ENCODE measurements around the gene BMERB1. TPM values are rescaled to one million over a fixed set of nuclear protein-coding genes. Genes with fewer than 3 reads are reported as not detected.

BMERB1 gene
- total RNA-seq, 1 donor from 2014 or later: 20.1 TPM

- no peak overlapping the region for H3K27ac Mint-ChIP-seq (ENCODE audit: unreplicated experiment)
- no peak for FAIRE-seq
These were observed 84.3 kb downstream of the BMERB1 start for GRCh38 chr16:15518381-15519351.

GRCh38 chr16:15519790-15520189, 85.4 kb downstream of the BMERB1 start:
- H3K9me3 ChIP-seq (ENCODE audit: insufficient read depth, low read depth, low read length): no peaks in the 10 kb centered on the region
- Mint-ChIP-seq H3K27me3 (ENCODE audit: low read depth, unreplicated experiment) (peaks cover 2% of the 10 kb centered on the region), H3K9me3 (ENCODE audit: unreplicated experiment) (no peaks in the 10 kb centered on the region), H3K27ac (ENCODE audit: unreplicated experiment) (no peak overlapping the region), H3K36me3 (ENCODE audit: low read depth, unreplicated experiment) (peaks cover 12% of the 10 kb centered on the region), H3K4me3 (ENCODE audit: unreplicated experiment) (no peak overlapping the region), H3K4me1 (ENCODE audit: low read depth, unreplicated experiment) (peaks cover 4% of the 10 kb centered on the region)
- no peak for FAIRE-seq
- no peaks in the 10 kb centered on the region for H3K27me3 ChIP-seq (ENCODE audit: insufficient read depth, low read length)
- H2AFZ ChIP-seq (ENCODE audit: low read depth, low read length): no peak overlapping the region
- H3K36me3 ChIP-seq (ENCODE audit: insufficient read depth, low read length): no peaks in the 10 kb centered on the region
- no peak overlapping the region for H3K4me3 ChIP-seq (ENCODE audit: insufficient read depth, low read depth, low read length)
- no peaks in the 10 kb centered on the region for H3K79me2 ChIP-seq (ENCODE audit: insufficient read depth, low read length)
- no peak overlapping the region for H3K27ac ChIP-seq (ENCODE audit: low read depth, low read length)
- H3K9ac ChIP-seq (ENCODE audit: low read length): no peak overlapping the region
- no peak overlapping the region for H3K4me2 ChIP-seq (ENCODE audit: low read length)
- no peak for DNase-seq (ENCODE audit: low read depth)
- peaks cover 13% of the 10 kb centered on the region for H4K20me1 ChIP-seq (ENCODE audit: insufficient read depth, low read length)
- H3K4me1 ChIP-seq (ENCODE audit: insufficient read depth, low read length): peaks cover 16% of the 10 kb centered on the region
- TF ChIP-seq, protein P1, sequence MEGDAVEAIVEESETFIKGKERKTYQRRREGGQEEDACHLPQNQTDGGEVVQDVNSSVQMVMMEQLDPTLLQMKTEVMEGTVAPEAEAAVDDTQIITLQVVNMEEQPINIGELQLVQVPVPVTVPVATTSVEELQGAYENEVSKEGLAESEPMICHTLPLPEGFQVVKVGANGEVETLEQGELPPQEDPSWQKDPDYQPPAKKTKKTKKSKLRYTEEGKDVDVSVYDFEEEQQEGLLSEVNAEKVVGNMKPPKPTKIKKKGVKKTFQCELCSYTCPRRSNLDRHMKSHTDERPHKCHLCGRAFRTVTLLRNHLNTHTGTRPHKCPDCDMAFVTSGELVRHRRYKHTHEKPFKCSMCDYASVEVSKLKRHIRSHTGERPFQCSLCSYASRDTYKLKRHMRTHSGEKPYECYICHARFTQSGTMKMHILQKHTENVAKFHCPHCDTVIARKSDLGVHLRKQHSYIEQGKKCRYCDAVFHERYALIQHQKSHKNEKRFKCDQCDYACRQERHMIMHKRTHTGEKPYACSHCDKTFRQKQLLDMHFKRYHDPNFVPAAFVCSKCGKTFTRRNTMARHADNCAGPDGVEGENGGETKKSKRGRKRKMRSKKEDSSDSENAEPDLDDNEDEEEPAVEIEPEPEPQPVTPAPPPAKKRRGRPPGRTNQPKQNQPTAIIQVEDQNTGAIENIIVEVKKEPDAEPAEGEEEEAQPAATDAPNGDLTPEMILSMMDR (IDR thresholded peaks at IDR 0.05; ENCODE audit: insufficient read depth, low read depth, low read length): no peak
- no peak for TF ChIP-seq EZH2 (IDR thresholded peaks at IDR 0.05; ENCODE audit: insufficient read depth, low read length)

More at GRCh38 chr16:15518381-15519351, 84.3 kb downstream of the BMERB1 start:
- peak; percentile 90 for DNase-seq (ENCODE audit: low read depth)
- Histone ChIP-seq H3K4me3 (ENCODE audit: insufficient read depth, low read depth, low read length) (no peak overlapping the region), H3K36me3 (ENCODE audit: insufficient read depth, low read length) (no peaks in the 10 kb centered on the region), H2AFZ (ENCODE audit: low read depth, low read length) (no peak overlapping the region), H3K4me1 (ENCODE audit: insufficient read depth, low read length) (peaks cover 16% of the 10 kb centered on the region), H3K9ac (ENCODE audit: low read length) (no peak overlapping the region), H3K4me2 (ENCODE audit: low read length) (peak overlapping the region; percentile 20), H3K27ac (ENCODE audit: low read depth, low read length) (no peak overlapping the region), H3K79me2 (ENCODE audit: insufficient read depth, low read length) (no peaks in the 10 kb centered on the region), H3K9me3 (ENCODE audit: insufficient read depth, low read depth, low read length) (no peaks in the 10 kb centered on the region), H4K20me1 (ENCODE audit: insufficient read depth, low read length) (peaks cover 13% of the 10 kb centered on the region), H3K27me3 (ENCODE audit: insufficient read depth, low read length) (no peaks in the 10 kb centered on the region)
- Mint-ChIP-seq H3K4me1 (ENCODE audit: low read depth, unreplicated experiment) (peaks cover 4% of the 10 kb centered on the region), H3K4me3 (ENCODE audit: unreplicated experiment) (no peak overlapping the region), H3K27me3 (ENCODE audit: low read depth, unreplicated experiment) (peaks cover 2% of the 10 kb centered on the region), H3K9me3 (ENCODE audit: unreplicated experiment) (no peaks in the 10 kb centered on the region), H3K36me3 (ENCODE audit: low read depth, unreplicated experiment) (peaks cover 9% of the 10 kb centered on the region)
- TF ChIP-seq, protein P1 (IDR thresholded peaks at IDR 0.05; ENCODE audit: insufficient read depth, low read depth, low read length): no peak
- no peak for TF ChIP-seq EZH2 (IDR thresholded peaks at IDR 0.05; ENCODE audit: insufficient read depth, low read length)

- H3K36me3 ChIP-seq (ENCODE audit: insufficient read depth, low read length): no peaks in the 10 kb centered on the region
- H3K27ac ChIP-seq (ENCODE audit: low read depth, low read length): no peak overlapping the region
- H3K4me3 ChIP-seq (ENCODE audit: insufficient read depth, low read depth, low read length): no peak overlapping the region
- H3K9me3 ChIP-seq (ENCODE audit: insufficient read depth, low read depth, low read length): no peaks in the 10 kb centered on the region
- no peak overlapping the region for H3K9ac ChIP-seq (ENCODE audit: low read length)
- FAIRE-seq (no peak), DNase-seq (ENCODE audit: low read depth) (no peak)
- Mint-ChIP-seq H3K27ac (ENCODE audit: unreplicated experiment) (no peak overlapping the region), H3K9me3 (ENCODE audit: unreplicated experiment) (no peaks in the 10 kb centered on the region), H3K4me3 (ENCODE audit: unreplicated experiment) (no peak overlapping the region), H3K36me3 (ENCODE audit: low read depth, unreplicated experiment) (peaks cover 9% of the 10 kb centered on the region), H3K4me1 (ENCODE audit: low read depth, unreplicated experiment) (peaks cover 4% of the 10 kb centered on the region), H3K27me3 (ENCODE audit: low read depth, unreplicated experiment) (peaks cover 2% of the 10 kb centered on the region)
- H3K27me3 ChIP-seq (ENCODE audit: insufficient read depth, low read length): no peaks in the 10 kb centered on the region
- no peak overlapping the region for H3K4me2 ChIP-seq (ENCODE audit: low read length)
- H2AFZ ChIP-seq (ENCODE audit: low read depth, low read length): no peak overlapping the region
- peaks cover 13% of the 10 kb centered on the region for H4K20me1 ChIP-seq (ENCODE audit: insufficient read depth, low read length)
- TF ChIP-seq, protein P1 (IDR thresholded peaks at IDR 0.05; ENCODE audit: insufficient read depth, low read depth, low read length): no peak
- no peak for TF ChIP-seq EZH2 (IDR thresholded peaks at IDR 0.05; ENCODE audit: insufficient read depth, low read length)
- H3K79me2 ChIP-seq (ENCODE audit: insufficient read depth, low read length): no peaks in the 10 kb centered on the region
- peaks cover 16% of the 10 kb centered on the region for H3K4me1 ChIP-seq (ENCODE audit: insufficient read depth, low read length)
These were observed 87.0 kb downstream of the BMERB1 start for GRCh38 chr16:15521390-15521757.

Data from astrocyte (in vitro differentiated cells and primary cell).